Neural progenitor cell (in vitro differentiated cells): ENCODE data around the gene SLC13A4.

ENCODE experiments used
- EZH2 ChIP-seq: fragments of 200-600 bp; sonication (generic); IDR thresholded peaks from 2 replicates; pipeline ENCODE4 v1.6.1; 2017; ENCODE audit warnings: antibody characterized with exemption, mild to moderate bottlenecking, moderate library complexity
- EZH2phosphoT487 ChIP-seq: fragments of 200-600 bp; sonication (generic); IDR thresholded peaks from 2 replicates; pipeline ENCODE4 v1.6.1; 2017; ENCODE audit warnings: antibody characterized with exemption
- TF ChIP-seq, protein P1 (sequence below): fragments of 200-600 bp; sonication (generic); IDR thresholded peaks from 2 replicates; pipeline ENCODE4 v1.5.1; 2017; ENCODE audit warnings: antibody characterized with exemption, mild to moderate bottlenecking

DNA sequence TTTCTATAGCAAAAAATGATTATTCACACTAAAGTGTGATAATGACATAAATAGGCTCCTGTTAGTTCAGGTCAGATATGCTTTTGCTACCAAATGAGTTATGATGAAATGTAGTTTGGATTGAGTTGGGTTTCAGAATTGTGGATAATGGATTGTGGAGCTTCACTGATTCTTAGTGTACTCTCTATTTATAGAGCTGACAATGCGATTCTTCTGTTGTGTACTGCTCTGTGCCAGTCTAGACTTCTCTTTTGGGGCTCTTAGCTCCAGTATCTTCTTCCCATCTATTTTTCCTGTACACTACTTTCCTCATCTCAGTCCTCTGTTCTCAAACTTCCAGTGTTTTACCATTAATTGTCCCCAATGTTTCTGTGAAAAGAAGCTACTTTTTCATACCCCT is 58.2 kb downstream of the SLC13A4 start:
- TF ChIP-seq, protein P1, sequence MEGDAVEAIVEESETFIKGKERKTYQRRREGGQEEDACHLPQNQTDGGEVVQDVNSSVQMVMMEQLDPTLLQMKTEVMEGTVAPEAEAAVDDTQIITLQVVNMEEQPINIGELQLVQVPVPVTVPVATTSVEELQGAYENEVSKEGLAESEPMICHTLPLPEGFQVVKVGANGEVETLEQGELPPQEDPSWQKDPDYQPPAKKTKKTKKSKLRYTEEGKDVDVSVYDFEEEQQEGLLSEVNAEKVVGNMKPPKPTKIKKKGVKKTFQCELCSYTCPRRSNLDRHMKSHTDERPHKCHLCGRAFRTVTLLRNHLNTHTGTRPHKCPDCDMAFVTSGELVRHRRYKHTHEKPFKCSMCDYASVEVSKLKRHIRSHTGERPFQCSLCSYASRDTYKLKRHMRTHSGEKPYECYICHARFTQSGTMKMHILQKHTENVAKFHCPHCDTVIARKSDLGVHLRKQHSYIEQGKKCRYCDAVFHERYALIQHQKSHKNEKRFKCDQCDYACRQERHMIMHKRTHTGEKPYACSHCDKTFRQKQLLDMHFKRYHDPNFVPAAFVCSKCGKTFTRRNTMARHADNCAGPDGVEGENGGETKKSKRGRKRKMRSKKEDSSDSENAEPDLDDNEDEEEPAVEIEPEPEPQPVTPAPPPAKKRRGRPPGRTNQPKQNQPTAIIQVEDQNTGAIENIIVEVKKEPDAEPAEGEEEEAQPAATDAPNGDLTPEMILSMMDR: no peak
- no peak for TF ChIP-seq EZH2phosphoT487
- no peak for TF ChIP-seq EZH2
